HG03558 (cell line): ENCODE data around the gene ASPSCR1.
A peak's percentile ranks its signal among the peaks of the same experiment; 100 is the strongest.
"Not testable (repeated sequence)": the region's sequence is repeated elsewhere in the genome, so short reads cannot be mapped to it uniquely, and the experiment has no call there.

ENCODE experiments used
- ATAC-seq: cut with Tn5 transposase; IDR thresholded peaks from one replicate; pipeline ENCODE4 v1.9.1; 2021; ENCODE audit warnings: moderate number of reproducible peaks; ENCODE audit not compliant: unreplicated experiment; ENCODE audit errors: extremely low read depth

ASPSCR1 gene

DNA sequence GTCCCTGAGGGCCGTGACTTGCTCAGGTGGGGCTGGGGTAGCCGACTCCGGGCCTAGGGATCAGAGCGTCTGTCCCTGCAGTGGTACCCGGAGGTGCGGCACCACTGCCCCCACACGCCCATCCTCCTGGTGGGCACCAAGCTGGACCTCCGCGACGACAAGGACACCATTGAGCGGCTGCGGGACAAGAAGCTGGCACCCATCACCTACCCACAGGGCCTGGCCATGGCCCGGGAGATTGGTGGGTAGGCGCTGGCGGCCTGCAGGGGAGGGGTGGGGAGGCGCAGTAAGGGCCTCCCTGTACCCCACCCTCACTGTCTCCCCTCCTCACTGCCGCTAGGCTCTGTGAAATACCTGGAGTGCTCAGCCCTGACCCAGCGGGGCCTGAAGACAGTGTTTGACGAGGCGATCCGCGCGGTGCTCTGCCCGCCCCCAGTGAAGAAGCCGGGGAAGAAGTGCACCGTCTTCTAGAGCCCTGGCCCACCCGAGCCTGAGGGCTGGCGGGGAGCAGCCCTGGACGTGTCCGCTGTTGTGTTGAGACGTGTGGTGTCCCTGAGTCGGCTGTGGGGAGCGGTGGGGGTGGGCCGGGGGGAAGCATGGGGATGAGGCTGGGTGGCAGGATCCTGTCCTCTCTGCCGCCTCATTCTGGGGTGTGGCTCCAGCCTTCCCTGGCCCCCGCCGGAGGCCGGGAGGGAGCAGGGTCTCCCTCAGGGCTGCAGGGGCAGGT lies 56.1 kb downstream of the ASPSCR1 start:
- no peak for ATAC-seq

DNA sequence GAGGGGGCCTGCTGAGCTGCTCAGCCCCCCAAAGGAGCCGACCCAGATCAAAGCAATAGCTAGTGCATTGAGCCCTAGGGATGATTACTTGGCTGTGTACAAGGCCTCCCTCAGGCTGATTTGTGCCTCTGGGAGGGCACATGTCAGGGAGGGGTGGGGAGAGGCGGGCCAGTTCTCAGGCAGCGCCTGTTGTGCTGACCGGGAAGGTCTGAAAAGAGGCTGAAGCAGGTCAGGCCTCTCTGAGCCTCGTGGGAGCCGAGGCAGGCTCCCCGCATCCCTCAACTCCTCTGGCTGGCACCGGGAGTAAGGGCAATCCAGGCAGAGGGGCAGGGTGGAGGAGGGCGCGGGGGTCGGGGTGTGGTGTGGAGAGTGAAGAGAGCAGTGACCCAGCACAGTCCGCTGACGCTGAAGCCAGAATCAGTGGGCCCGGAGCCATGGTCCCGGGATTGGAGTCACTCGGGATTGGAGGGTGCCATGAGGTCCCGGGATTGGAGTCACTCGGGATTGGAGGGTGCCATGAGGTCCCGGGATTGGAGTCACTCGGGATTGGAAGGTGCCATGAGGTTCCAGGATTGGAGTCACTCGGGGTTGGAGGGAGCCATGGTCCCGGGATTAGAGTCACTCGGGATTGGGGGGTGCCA lies 57.1 kb downstream of the ASPSCR1 start:
- ATAC-seq: no peak

DNA sequence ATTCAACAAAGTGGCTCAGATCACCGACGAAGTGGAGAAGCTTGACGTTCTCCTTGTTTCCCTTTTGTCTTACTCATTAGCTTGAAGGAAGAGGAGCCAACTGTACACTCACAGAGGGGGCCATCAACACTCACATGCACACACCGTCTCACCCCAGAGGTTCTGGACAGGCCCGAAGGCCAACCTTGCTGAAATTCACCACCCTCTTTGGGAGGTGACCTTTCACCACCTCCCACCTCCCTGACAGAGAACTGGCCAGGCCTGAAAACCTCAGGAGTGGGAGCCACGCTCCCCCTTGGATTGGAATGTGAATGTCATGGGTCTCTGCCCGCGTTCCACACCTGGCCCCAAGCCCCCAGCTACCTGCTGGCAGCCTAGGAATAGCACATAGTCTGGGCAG lies 58.1 kb downstream of the ASPSCR1 start:
- ATAC-seq: no peak

DNA sequence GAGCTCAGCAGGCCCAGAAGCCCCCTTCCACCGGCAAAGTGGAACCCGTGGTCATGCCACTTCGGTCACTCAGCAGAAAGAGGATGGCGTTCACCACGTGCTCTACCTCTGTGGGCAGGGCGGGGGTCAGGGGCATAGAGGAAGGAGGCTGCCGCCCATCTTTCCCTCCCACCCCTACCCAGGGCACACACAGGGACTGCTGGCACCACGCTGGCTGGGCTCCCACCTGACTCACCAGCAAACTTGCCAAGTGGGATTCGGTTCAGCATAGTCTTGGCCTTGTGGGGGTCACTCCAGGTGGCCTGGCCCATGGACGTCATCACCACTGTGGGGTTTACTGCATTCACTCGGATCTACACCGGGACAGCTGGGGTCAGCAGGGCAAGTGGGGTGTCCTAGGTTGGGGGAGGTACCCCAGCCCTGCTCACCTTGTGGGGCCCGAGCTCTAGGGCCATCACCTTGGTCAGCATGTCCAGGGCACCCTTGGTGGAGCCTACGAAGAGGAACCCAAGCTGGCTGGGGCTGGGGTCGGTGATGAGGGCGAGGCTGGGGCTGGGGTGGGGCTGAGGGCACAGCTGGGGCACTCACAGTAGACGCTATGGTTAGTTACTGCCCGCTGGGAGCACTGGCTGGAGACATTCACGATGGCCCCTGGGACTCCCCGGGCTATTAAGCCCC lies 58.7 kb downstream of the ASPSCR1 start:
- ATAC-seq: no peak

DNA sequence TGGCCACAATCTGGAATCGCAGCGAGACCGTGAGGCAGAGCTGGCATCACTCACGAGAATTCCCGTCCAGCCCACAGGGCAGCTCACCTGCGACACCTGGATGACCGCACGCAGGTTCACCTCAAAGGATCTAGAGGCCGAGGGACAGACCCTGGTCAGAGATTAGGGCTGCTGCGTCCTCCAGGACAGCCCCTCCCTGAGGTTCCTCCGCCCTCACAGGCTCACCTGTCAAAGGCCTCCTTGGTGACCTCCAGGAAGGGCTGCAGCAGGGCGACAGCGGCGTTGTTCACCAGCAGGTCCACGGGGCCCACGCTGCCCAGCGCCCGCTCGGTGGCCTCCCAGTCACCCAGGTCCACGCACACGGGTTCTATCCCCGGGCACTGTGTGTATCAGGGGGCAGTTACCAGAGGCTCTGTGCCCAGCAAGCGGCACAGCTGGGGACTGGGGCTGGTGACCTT lies 59.2 kb downstream of the ASPSCR1 start:
- ATAC-seq: no peak

DNA sequence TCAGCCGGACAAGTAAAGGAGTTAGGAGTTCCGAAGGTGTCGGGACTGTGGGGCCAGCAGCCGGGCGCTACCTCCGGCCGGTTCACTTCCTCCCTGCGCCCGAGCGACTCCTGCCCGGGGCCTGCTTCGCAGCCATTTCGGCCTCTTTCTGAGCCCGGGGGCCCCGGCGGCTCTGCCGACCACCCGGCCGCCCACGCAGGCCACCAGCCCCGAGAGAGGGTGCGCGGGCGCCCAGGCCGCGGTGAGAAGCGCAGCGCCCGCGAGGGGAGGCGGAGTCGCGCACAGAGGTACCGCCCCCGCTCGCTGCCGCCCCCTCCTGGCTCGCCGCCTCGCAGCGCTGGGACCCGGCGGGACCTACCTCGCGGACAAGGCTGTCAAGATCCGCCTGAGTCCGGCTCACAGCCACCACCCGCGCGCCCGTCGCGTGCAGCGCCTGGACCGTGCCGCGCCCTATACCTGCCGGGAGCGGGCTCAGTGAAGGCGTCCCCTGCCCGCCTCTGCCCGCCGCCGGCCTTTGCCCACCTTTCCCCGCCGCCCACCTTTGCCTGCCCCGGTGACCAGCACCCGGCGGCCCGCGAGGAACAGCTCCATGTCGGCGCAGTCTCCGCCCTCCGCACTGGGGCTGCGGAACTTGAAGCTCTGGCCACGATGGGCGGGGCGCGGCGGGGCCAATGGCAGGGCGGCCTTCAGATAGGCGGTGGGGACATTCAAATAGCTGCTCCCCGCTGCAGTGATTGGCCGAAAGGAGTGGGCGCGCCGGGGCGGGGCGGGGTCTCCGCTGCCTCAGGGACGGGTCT lies 59.9 kb downstream of the ASPSCR1 start, which contains the start of gene DCXR:
Gene DCXR, minus strand, starts transcription at position 606 of the 797 bp plus-strand sequence. Its CDS starts 15 bp downstream, at position 591.
- ATAC-seq: peak; percentile 54

DNA sequence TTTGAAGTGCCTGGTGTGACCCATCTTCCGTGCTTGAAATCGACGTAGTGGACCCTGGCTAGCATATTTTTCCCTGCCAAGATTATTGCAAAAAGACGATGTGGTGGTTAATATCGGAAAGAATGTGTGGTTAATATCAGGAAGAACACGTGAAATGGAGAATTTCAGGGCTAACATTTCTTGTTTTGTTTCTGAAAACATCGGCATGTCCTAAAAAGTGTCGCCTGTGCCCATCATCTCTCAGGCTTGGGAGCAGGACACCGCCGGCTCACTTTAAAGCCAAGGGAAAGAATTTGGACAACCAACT lies 60.4 kb downstream of the ASPSCR1 start:
- no peak for ATAC-seq

DNA sequence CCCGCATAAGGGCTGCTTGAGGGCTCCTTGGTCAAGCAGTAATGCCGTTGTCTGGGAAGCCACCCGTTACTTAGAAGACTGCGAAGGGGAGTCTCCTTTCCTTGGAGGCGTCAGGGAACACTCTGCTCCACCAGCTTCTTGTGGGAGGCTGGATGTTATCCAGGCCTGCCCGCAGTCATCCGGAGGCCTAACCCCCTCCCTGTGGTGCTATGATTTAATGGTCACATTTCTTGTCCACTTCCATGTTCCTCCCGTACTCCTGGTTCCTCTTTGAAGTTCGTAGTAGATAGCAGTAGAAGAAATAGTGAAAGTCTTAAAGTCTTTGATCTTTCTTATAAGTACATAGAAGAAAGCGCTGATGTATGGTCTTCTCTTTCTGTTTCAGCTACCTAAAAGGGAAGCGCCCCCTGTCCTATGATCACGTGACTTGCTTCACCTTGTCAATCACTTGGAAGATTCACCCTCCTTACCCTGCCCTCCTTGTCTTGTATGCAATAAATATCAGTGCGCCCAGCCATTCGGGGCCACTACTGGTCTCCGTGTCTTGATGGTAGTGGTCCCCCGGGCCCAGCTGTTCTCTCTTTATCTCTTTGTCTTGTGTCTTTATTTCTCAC lies 61.5 kb downstream of the ASPSCR1 start:
- not testable (repeated sequence) for ATAC-seq

DNA sequence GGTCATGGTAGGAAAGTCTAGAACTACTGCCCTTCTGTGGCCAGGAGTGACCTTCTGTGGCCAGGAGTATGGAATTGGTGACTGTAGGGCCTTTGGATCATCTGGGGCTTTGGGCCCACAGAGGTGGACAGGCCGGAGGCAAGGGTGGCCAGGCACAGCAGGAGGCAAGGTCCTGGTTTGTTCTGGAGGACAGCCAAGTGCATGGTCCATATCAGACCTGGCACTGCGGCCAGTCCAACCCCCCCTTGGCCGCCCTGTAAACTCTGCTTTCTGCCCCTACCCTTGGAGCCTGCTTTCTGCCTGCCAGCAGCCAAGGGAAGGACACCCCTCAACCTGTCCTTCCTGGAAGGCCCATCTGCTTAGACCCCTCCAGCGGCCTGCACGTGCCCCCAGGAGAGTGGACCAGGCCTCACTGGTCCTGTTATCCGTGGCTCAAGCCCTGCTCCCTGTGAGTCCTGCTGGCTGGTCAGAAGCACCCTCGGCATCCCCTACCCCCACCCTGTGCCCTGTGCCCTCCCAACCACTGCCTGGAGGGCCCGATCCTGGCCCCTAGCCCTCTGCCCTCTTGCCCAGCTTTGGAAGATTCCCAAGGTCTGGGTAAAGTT lies 62.4 kb downstream of the ASPSCR1 start:
- no peak for ATAC-seq

DNA sequence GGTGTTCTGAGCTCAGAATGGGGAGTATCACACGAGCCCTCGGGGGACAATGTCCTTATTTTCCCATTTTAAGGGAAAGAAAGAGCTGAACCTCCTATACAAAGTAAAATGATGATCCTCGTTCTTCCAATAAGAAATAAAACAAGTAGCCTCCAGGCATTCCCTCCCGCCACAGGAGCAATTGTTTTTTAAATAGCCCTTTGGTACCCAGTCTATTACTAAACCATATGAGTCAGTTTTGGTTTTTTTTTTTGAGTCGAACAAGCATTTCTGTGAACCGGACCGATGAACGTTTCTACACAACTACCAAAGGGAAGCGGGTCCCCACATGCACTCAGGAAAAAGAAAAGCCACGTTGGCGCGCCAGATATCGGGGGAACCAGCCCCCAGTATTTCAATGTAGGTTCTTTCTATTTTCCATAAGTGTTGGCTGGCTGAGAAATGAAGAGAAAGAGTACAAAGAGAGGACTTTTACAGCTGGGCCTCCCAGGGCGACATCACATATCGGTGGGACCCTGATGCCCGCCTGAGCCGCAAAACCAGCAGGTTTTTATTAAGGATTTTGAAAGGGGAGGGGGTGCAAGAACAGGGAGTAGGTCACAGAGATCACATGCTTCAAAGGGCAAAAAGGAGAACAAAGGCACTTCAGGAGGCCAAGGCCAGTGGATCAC lies 63.9 kb downstream of the ASPSCR1 start:
- no peak for ATAC-seq

DNA sequence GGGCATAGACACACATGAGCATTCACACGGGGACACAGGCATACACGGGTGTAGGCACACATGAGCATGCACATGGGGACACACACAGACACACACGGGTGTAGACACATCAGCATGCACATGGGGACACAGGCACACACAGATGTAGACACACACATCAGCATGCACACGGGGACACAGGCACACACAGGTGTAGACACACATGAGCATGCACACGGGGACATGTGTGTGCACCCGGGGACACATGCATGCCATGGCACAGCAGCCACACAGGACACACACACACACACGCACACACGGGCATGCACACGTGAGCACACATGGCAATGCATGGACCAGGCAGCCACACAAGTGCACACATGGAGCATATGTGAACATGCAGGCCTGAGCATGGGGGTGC lies 65.2 kb downstream of the ASPSCR1 start:
- ATAC-seq: no peak

DNA sequence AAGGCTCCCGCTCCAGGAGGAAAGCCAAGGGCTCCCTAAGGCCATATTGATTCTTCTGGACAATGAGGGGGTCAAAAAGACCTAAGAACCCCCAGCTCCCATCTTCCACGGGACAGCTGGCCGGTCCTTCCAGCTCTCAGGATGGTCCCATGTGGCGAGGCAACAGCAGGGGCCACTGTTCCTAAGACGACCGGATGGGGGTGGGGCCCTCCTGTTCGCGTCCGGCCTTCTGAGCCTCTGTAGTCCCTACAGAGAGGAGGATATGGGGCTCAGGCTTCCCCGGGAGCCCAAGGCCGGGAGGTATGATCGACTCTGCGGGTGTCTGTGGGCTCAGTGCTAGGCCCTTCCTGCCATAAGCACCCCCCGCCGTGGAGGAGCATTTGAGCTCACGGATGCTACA lies 66.1 kb downstream of the ASPSCR1 start:
- no peak for ATAC-seq

DNA sequence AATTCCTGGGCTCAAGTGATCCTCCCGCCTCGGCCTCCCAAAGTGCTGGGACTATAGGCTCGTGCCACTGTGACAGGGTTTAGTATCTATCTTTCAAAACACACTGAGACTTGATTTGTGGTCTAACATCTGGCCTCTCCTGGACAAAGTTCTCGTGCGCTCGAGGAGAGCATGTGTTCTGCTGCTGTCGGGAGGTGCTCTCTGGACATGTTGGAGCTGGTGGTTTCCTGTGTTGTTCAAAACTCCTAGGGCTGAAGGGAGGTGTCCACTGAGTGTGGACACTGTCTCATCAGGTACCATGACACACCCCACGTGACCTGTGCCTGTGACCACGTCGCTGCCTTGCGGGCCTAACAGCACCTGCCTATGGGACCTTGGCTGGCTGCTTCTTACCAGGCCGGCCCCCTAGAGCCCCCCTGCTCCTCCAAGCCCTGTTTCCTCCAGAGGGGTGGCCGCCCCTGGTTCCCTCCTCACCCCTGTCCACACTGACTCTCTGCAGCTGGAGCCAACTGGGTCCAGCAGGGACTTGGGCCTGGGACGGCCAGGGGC lies 68.6 kb downstream of the ASPSCR1 start:
- no peak for ATAC-seq

DNA sequence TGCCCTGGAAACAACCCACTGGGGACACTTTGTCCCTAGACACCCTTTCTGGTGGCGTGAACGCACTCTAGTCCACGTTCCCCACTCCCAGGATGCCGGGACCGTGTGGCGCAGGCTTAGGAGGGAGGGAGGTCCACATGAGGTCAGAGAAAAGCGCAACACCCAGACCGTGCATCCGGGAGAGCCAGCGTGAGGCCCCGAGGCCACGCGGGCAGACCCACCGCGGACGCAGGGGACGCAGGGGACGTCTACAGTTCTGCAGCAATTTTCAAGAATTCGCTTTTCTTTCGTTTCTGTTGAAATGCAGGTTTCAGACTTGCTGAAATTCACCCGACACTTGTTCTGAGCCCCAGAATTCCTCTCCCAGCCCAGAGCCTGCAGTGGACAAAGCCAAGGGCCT lies 69.5 kb downstream of the ASPSCR1 start:
- ATAC-seq: no peak

DNA sequence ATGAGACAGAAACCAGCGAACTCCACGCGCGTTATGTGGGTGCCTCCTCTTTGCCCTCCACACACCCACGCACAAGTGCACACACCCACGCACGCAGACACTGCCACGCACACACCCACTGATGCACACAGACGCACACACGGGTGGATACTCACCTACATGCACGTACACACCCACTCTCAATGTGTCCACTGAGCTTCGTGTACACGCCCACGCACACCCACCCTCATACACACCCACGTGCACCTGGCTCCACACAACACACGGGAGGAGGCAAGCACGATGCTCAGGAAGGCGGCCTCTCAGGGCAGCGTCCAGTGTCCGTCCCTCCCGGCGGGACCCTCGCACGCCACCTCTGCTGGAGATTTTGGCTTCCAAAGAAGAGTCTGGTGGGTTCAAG lies 70.0 kb downstream of the ASPSCR1 start:
- ATAC-seq: no peak

DNA sequence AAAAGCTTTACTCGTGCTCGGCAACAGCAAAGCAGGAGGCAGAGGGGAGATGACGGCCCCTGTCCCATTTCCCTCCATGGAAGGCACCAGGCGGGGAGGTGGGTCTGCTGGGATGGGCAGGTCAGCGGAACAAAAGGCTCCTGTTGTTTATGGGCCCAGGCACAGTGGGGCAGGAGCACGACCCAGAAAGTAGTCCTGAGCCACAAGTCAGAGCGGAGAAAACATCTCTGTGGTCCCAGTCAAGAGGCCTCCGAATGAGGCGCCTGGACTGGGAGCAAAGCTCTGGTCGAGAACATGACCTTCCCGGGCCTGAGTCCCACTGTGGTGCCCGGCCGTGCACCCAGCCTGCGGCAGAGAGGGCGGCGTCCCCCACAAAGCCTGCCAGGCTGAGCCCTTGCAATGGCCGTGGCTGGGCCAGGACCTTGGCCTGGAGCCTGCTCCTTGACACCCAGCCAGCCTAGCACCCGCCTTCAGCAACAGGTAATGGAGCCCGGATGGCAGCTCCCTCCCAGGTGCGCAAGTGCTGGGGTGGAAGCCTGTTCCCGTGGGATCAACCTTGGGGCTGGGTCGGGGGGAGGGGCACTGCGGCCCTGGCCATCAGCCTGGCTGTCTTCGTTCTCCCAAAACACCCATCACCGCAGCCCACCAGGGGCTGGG lies 70.6 kb downstream of the ASPSCR1 start:
- ATAC-seq: no peak

DNA sequence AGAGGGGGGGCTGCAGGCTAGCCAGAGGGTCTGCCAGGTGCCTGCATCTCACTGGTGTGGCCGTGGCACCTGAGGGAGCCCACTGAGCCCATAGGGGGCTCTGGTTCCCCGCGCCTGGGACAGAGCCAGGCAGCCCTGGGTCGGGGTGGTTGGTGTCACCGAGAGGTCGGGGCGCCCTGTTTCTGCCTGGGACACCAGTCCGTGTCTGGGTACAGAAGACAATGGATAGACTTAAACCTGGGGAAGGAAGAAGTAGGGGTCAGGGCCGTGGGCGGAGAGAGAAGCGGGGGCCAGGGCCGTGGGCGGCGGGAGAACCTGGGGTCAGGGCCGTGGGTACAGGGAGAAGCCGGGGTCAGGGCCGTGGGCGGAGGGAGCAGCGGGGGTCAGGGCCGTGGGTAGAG lies 71.1 kb downstream of the ASPSCR1 start:
- ATAC-seq: no peak

DNA sequence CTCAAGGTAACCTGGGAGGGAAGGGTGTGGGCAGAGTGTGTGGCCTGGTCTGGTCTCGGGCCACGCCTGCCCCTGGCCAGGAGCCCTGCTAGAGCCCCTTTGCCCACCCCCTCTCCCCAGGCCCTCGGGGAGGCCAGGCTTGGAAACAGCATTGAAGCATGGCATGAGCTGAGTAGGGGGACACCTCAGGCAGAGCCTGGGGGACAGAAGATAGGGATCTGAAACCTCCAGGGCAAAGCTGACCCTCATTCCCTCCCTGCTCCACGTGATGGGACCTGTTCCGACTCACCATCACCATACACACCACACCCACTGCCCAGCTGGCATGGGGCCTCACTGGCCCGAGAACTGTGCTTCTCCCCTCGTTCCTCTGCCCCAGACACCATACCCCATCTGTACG lies 71.7 kb downstream of the ASPSCR1 start:
- ATAC-seq: no peak
